Prostate gland (tissue), 2 donors: ENCODE data around the gene MBD3L5.

Experiments
- POLR2A ChIP-seq: fragments of 450-650 bp; IDR thresholded peaks from one replicate; pipeline ENCODE4 v1.6.1; 2016; ENCODE audit warnings: antibody characterized with exemption, mild to moderate bottlenecking
- POLR2AphosphoS5 ChIP-seq: sonication (generic); formaldehyde crosslinking; IDR thresholded peaks from one replicate; pipeline ENCODE4 v1.6.1; 2017; ENCODE audit warnings: antibody characterized with exemption
- TF ChIP-seq, protein P1 (sequence below), 4 experiments: fragments of 200-600 bp in 2 of 4; fragments of 450-650 bp in 2 of 4; sonication (generic) in 2 of 4; IDR thresholded peaks; 1 replicate in 3 of 4; 2 replicates in 1 of 4; pipeline ENCODE4 v1.5.1; 2016 to 2019; ENCODE audit warnings: antibody characterized with exemption in 4 of 4, mild to moderate bottlenecking in 2 of 4, moderate library complexity in 2 of 4

GRCh38 chr19:6996810-6997209 lies 33.6 kb upstream of the MBD3L5 start:
- TF ChIP-seq, protein P1, sequence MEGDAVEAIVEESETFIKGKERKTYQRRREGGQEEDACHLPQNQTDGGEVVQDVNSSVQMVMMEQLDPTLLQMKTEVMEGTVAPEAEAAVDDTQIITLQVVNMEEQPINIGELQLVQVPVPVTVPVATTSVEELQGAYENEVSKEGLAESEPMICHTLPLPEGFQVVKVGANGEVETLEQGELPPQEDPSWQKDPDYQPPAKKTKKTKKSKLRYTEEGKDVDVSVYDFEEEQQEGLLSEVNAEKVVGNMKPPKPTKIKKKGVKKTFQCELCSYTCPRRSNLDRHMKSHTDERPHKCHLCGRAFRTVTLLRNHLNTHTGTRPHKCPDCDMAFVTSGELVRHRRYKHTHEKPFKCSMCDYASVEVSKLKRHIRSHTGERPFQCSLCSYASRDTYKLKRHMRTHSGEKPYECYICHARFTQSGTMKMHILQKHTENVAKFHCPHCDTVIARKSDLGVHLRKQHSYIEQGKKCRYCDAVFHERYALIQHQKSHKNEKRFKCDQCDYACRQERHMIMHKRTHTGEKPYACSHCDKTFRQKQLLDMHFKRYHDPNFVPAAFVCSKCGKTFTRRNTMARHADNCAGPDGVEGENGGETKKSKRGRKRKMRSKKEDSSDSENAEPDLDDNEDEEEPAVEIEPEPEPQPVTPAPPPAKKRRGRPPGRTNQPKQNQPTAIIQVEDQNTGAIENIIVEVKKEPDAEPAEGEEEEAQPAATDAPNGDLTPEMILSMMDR (IDR thresholded peaks at IDR 0.05): no peak
- TF ChIP-seq POLR2A (no peak), POLR2AphosphoS5 (no peak)
